Activated CD8-positive, alpha-beta memory T cell treated with anti-CD3 and anti-CD28 coated beads, Interleukin-2, amount 50 U/mL, for 24 hours (primary cell): ENCODE measurements around the gene TPM1.

Experiments used
- DNase-seq: peaks from one replicate; pipeline ENCODE4 v3.0.0-alpha.2; 2020; ENCODE audit errors: extremely low read depth

Gene TPM1

DNA sequence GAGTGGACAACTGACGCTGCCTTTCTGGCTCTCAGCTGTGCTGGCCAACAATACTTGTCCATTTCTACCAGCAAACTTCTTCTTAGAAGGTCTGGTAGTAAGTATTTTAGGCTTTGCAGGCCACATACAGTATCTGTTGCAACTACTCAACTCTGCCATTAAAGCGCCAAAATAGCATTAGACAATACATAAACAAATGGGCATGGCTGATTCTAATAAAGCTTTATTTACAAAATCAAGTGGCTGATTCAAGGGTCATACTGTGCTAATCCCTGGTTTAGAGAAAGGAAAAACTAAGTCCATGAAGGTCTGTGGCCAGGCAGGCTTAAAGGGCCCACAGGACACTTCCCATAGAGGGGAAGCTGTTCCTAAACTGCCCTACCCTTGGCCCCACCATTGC, 26.3 kb upstream of the TPM1 start:
- no peak for DNase-seq

DNA sequence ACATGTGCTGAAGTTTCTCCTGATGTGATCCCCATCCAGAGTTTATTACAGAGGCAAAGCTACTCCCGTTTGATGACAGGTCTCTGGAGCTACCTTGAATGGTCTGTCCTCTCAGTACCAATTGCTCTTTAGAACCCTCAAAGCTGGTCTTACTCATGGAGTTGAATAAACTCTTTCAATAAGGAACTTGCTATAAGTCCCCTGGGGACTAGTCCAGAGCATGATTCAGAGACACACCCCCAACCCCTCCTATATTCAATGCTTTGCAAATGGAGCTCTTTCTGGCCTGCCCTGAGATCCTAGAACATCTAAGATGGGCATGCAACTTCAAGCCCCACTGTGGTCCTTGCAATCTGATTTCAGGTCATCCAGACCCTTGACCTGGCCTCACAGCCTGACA, 23.9 kb upstream of the TPM1 start:
- no peak for DNase-seq

DNA sequence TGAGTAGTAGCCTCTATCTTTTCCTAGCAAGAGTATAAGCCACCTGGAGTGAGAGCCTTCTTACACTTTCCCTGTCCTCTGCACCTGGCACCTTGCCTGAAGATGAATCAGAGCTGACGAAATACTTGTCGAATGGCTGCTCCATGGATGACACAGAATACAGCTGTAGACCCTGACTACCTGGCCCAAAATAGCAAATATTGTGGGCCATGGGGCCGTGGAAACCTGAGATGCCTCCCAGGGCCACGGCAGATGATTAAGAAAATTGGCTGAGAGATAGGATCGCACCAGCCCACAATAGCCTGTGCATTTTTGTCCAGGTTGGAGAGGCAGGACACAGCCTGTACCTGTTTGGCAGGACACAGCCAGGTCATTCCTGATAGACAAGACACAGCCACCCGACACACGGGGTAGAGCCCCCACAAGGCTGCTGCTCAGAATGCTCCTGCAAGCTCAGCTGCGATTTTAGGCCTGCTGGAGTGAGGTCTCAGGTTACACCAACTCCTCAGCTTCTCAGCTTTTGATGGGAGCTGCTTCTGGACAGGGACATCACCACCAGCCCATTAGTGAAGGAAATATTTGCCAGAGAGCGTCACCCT, 22.9 kb upstream of the TPM1 start:
- DNase-seq: no peak

DNA sequence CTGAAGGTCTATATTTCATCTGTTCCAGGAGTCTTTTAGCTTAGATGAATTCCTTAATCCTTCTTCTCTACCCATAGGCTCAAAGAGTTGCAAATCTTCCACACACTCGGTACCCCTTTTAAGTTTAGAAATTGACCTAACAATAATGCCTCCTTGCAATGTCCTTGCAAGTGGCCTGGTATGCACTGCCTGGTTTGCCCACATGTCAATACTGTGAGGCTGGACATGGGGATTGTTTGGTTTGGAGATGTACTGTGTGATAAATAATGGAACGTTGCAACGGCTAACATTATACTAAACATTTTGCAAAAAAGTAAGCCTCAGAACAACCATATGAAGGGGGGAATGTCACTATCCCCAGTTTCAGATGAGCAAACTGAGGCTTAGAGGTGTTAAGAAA, 22.4 kb upstream of the TPM1 start:
- no peak for DNase-seq

DNA sequence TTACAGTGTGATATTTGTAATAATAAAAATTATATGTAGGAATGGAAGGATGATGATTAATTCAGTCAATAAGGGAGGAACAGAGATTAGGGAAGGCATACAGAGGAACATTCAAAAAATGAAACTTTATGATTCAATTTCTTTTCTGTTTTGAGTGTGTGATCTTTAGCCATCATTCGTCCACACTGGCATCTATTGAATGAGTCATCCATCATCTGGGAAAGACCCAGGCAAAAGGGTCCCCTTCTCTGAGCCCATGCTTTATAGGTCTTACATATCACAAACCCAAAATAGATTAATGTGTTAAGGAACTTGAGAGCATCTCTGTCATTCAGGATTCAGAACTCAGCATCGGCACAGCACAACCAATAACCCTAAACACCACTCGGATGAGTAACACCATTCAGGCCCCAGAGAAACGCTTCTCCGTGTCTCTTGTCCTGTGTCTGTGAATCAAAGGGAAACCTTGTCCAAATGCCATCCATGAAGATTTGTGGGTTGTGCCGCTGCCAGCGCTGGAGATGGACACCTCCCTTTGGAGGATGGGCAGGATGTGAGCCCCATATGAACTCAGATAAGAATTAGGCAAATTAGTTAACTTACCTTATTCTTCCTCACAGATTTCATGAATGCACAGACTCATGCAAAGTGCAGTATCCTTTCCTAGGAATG, 21.7 kb upstream of the TPM1 start:
- no peak for DNase-seq

DNA sequence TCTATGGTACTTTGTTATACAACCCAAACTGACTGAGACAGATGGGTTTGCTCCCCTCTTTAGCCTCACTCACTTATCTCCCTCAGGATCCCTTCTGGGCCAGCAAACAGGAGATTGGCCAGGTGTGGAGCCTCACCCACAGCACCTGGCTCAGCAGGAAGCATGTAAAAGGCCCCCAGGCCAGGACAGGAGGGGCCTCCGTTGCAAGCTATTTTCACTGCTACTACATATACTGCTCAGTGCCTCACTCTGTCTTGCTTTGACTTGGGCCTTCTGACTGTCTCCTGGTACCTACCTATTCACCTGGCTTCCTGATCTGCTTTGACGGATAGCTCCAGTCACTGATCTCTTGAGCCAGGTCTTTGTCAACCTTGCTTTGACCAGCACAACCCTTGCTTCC, 20.4 kb upstream of the TPM1 start:
- no peak for DNase-seq

DNA sequence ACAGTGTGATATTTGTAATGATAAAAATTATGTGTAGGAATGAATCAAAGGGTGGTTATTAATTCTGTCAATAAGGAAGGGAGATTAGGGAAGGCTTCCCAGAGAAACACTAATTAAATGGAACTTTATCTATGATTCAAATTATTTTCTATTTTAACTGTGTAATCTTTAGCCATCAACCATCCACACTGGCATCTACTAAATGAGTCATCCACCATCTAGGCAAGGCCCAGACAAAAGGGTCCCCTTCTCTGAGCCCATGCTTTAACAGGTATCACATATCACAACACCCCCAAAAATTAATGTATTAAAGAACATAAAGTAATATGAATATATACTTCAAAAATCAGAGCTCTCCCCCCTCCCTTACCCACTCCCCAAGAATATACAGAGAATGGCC, 19.9 kb upstream of the TPM1 start:
- DNase-seq: no peak

DNA sequence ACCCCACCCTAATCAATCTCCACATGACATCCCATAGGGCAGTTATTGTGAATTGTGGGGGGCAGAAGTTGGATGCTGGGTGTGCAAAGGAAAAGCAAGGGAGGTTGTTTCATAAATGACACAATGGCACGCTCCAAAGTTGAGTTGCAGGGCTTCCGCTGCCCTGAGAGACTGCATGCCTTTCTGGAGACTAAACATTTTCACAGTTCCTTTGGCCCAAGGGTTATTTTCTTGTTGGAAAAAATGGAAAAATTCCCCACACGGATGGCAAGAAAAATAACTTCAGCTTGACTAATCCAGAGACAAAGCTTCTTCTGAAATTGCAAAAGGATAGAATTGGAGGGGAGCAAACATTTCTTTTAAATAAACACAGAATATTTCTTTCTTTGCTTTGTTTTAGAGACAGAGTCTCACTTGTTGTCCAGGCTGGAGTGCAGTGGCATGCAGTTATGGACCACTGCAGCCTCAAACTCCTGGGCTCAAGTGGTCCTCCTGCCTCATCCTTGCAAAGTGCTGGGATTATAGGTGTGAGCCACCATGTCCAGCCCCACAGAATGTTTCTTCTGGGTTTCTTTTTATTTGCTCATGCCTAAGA, 19.1 kb upstream of the TPM1 start:
- no peak for DNase-seq

DNA sequence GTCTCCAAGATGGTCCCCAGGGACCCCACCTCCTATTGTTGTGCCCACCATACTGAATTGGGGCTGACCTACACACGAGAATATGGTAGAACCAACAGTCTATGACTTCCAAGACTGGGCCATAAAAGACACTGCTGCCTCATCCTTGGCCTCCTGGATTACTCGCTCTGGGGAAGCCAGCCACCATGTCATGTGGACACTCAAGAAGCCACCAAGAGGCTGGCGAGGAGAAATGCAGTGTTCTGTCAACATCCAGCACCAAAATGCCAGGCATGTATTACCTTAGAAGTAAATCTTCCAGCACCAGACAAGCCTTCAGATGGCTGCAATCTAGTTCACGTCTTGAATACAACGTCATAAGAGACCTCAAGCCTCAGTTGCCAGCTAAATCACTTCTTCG, 17.1 kb upstream of the TPM1 start:
- DNase-seq: no peak

DNA sequence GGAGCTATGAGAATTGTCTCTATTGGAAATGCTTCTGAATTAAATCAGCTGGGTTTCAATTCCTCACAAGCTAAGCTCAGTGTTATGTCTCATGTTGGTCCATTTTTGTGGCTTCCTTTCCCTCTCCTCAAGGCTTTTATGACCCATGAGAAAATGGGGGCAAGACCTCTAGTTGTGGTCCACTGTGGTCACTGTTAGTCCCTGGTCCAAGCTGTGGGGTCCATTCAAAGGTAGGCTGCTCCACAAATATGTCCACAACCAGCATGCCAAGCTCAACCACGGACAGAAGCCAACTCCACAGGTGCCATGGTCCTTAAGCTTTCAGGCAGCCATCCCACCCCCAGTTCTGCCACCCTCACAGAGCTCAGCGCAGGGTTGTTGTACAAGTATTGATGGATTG, 14.9 kb upstream of the TPM1 start:
- no peak for DNase-seq

DNA sequence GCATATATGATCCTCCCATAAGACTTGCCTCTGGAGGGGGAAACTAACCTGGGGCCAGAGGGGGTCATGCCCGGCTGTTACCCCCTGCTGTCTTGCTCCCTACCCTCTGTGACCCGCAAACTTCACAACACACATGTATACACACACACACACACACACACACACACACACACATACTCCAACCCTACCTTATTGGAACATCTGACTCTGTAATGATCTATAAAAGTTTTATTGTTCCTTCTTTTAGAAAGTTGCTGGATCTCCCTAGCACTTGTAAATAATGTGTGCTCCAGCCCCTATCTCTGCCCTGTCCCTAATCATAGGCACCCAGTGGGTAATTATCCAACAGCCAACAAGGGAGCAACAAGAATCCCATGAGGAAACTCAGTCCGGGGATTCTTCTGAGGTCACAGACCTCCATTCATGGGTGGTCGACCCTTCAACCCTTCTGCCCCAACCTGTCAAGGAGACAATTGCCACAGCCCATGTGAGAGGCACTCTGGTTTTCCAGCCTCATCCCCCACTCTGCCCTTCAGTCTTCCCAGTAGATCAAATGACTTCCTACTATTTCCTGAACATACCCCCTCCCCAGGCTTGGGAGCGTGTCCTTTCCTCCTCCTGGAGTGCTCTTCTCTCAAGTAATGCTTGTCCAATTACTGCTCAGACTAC, 14.0 kb upstream of the TPM1 start:
- no peak for DNase-seq

DNA sequence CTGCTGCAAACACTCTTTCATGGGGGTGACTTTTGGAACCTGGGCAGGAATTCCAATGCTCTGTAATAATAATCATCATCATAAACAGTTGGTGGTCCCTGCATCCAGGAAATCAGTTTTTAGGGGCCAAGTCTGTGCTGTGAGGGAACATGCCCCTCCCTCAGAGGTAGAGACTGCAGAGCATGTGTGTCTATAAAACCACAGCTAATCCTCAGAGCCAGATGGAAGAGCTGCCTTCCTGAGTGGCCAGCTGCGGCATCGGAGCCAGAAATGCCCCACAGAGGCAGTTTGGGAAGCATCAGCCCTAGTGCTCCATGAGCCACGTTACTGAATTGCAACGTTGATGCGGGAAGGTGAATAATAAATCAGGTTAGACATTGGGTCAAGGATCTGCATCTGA, 12.9 kb upstream of the TPM1 start:
- DNase-seq: no peak

DNA sequence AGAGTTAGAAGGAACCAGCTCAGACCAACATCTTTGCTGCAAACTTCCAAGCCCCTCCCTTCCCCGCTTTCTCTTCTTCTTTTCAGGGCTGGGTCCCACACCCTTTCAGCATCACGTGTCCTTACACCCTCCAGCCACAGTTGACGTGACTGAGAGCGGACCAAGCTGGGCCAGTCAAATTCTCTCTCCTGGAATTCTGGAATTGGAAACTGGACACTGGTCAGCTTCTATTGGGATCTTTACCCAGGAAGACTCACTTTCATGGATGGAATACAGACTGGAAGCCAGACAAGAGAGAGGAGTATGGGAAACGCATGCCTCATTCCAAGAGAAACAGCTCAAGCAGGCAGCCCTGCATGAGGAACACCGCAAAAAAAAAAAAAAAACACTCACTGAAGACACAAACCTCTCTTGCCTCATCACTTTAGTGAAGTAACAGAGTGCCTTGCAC, 12.4 kb upstream of the TPM1 start:
- DNase-seq: no peak

DNA sequence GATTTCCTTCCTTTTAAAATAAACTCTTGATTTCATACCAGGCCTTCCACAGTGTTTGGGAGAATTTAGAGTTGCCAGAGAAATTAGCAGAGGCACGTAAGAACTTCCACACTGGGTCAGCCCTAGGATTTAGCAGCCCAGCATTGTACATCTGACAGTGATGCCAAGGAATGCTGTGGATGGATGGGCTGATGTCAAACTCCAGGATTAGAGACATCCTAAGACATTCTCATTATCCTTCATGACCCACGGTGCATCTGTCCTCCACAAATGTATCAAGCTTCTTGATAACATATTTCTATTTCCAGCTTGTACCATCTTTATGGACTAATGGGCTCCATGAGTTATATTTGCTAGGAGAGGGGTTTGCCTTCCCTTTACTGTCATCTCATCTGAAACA, 8.0 kb upstream of the TPM1 start:
- no peak for DNase-seq

DNA sequence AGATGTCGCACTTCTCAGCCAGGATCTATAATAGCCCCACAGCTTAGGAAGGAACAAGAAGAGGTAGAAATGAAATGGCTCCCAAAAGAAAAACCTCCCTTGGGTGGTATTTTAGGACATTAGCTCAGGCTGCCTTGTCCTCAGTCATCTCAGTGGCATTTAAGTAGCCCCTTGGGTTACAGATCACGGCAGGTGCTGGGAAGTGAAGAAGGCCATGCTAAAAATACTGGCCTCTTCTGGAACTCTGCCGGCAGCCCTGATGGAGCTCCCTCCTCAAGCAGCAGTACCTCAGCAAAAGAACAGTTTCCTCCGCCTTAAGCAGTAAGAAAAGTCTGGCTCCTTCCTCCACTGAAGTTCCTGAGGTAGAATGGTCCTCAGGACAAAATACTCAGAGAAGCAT, 7.3 kb upstream of the TPM1 start:
- no peak for DNase-seq

DNA sequence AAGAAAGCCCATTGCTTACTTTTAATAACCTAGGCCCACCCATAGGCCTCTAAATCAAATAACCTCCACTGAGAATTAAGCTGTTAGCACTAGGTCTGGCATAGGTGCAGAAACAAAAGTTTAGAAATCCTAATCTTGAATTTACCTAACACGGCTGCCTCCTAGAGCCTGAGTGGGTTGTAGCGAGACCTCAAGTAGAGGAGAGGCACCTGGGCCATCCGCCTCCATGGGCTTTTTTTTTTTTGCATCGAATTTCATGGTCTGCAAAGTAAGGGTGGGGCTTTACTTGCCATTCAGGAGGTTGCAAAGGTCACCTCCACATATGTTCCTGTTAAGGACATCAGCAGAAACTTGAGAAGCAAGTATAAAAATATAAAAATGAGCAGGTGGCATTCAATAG, 6.6 kb upstream of the TPM1 start:
- no peak for DNase-seq

DNA sequence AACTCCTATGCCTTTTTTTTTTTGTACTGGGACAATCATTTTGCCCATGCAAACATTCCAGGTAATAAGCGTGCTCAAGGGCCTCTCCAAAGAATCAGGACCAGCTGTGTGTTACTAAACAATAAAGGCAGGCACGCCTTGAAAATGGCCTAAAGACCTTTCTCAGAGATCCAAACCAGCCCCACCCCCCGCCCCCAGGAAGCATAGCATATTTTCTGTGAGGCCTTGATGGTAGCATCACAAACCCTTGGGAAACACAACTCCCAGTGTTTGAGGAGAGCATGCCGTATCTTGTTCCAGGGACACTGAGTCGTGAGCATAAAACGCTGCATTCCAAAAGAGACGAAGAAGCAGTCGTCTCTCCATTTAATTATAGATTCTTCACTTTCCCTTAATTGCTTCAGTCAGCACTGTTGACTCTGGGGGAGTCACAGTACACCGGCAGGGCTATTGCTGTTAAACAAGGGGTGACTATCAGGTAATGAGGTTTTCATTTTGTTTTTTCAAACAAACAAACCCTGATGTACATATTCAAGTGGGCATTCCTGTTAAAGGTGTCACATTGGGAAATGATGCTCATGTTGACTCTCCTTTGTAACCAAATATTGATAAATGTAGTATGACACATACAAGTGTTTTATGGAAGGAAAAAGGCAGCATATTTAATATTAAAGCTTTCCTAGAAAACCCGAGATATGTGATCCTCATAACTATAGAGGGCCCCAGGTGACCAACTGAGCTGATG, 4.4 kb upstream of the TPM1 start:
- DNase-seq: no peak

DNA sequence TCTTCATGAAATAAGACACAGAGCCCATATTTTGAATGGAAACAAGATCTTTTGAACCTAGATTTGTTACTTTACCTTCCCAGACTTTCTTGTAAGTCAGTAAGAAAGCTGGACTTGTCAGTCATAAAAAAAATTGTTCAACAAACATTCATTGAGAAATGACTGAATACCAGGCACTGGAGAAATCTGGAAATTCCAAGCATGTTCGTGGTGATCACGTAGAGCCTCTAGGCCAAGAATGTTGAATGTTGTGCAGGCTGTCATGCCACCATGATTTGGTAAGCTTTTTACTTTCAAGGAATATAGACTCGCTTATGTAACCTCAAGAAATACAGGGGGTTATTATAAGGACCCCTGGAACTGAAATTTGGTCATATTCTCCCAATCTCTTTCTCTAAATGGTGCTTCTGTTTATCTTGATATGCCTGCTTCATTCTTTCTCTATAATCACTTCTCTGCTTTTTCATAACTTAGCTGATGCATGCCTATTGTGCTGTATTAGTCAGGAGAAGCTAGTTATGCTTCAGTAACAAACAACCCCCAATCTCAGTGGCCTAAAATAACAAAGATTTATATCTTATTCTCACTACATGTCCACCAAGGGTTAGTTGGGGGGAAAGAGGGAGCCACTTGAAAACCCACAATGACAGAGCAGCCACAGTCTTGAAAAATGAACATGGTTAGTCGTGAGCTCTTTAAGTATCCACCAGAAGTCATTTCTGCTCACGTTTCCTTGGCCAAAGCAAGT, 3.4 kb upstream of the TPM1 start:
- DNase-seq: no peak

DNA sequence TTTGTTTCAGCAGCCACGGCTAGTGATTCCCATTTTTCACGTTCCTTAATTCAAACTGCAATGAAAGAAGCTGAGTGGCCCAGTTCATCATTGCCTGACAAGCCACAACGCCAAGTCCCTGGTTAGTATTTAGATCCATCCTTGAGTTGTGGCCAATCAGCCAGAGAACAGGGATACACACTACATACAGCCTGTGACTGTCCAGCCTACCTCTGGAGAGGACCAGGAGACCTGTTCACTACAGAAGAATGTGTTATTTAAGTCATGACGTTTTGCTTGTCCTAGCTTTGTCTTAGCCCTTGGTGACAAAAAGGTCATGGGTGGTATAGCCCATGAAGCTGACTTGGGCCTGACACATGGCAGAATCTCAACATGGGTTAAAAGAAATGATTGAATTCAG, 2.7 kb upstream of the TPM1 start:
- no peak for DNase-seq

DNA sequence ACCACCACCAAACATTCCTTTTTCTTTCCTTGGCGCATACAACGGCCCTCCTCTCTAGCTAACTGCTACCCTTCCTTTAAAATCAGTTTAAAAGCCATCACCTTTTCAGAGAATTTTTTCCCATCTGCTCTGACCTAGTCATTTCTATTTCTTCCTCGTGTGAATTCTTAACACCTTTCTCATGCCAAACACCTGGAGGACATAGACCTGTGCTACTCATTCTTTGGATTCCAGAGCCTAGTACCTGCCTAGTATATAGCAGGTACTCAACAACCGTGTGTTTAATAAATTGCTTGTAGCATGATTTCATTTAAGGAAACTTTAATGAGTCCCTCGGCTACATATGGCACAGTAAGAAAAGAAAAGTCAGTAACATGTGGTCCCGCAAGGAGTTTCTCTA, 2.0 kb upstream of the TPM1 start:
- DNase-seq: no peak

DNA sequence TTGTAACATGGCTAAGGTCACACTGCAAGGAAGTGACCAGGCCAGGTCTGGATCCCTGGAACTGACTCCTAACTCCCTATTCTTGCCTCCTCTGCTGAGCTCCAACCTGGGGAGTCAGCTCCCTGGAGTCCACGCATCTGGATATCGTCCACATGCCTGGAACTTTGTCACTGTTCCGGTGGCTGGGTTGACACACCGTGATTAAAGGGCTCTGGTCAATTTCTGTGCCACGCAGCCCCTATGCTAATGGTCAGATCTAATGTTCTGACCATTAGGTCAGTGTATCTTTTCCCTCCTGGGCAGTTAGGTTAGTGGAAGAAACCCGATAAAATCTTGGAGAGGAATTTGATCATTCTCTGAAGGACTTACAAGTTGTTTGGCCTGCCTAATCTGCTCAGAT, 1.6 kb upstream of the TPM1 start:
- no peak for DNase-seq
